ENCODE measurements around the gene TEAD3.

TEAD3 gene

DNA sequence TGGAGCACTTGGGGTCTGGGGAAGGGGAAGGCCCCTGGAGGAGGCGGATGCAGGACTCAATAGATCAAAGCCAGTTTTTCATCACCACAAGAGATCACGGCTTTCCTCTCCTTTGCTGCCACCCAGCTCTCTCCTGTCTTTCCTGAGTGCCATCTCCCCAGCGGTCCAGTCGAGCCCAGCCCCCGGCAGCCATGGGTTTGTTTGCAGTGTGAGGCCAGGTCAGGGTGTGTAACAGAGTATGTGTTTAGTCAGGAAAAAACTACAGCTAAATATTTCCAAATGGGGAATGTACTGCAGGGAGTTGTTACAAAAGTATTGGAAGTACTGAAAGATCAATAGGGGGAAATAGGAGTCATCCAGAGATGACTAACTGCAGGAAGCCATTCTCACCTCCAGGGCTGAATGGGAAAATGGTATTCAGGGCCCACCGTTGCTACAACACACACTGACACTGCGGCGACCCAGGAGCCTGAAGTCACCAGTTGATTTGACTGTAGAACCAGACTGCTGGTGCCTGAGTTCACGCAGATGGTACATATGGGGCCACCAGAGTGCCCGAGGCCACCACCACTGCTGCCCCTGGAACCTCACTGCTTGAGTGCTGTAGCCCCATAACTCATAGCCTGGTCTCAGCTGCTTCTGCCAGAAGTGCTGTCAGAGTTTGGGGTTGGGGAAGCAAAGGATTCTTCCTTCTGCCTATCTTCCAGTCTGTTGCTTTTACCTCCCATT, 68.3 kb downstream of the TEAD3 start:
- no peak for TF ChIP-seq ZNF274 (IDR thresholded peaks at IDR 0.05; ENCODE audit: low read depth, low read length)
- H3K4me3 ChIP-seq (ENCODE audit: low read length) = no peak overlapping the region

DNA sequence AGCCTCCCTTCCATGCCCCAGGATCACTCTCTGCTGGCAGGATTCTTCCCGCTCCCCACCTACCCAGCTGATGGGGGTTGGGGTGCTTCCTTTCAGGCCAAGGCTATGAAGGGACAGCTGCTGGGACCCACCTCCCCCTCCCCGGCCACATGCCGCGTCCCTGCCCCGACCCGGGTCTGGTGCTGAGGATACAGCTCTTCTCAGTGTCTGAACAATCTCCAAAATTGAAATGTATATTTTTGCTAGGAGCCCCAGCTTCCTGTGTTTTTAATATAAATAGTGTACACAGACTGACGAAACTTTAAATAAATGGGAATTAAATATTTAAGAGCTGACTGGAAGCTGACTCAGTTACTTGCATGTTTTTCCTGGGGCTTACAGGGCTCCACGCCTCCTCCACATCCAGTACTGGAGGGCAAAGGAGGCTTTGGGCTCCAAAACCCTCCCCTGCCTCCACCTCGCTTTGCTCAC, 69.0 kb downstream of the TEAD3 start:
- no peak for TF ChIP-seq ZNF274 (IDR thresholded peaks at IDR 0.05; ENCODE audit: low read depth, low read length)
- no peak overlapping the region for H3K4me3 ChIP-seq (ENCODE audit: low read length)

- no peak for TF ChIP-seq ZNF274 (IDR thresholded peaks at IDR 0.05; ENCODE audit: low read depth, low read length)
- no peak overlapping the region for H3K4me3 ChIP-seq (ENCODE audit: low read length)
These were observed 69.4 kb downstream of the TEAD3 start for GRCh38 chr6:35427435-35427834.

GRCh38 chr6:35426074-35426473, 70.8 kb downstream of the TEAD3 start:
- no peak for TF ChIP-seq ZNF274 (IDR thresholded peaks at IDR 0.05; ENCODE audit: low read depth, low read length)
- H3K4me3 ChIP-seq (ENCODE audit: low read length) = no peak overlapping the region

- H3K4me3 ChIP-seq (ENCODE audit: low read length) = no peak overlapping the region
- no peak for TF ChIP-seq ZNF274 (IDR thresholded peaks at IDR 0.05; ENCODE audit: low read depth, low read length)
These were observed 71.6 kb downstream of the TEAD3 start for GRCh38 chr6:35425284-35425683.
